ENCODE measurements around the gene AKAP13.
A peak's percentile ranks its signal among the peaks of the same experiment; 100 is the strongest.

Gene AKAP13

GRCh38 chr15:85496551-85497171 lies 116.3 kb downstream of the AKAP13 start:
- no peak for DNase-seq (ENCODE audit: low read depth in 2 of 2)

GRCh38 chr15:85497172-85497569 lies 116.8 kb downstream of the AKAP13 start:
- no peak for DNase-seq (ENCODE audit: low read depth in 2 of 2)

GRCh38 chr15:85498471-85498870 lies 118.1 kb downstream of the AKAP13 start:
- DNase-seq (ENCODE audit: low read depth in 2 of 2), result no peak

GRCh38 chr15:85499371-85499887 lies 119.0 kb downstream of the AKAP13 start:
- DNase-seq (ENCODE audit: low read depth in 2 of 2), result no peak

- no peak for DNase-seq (ENCODE audit: low read depth in 2 of 2)
These were observed 119.8 kb downstream of the AKAP13 start for GRCh38 chr15:85500060-85500708.

GRCh38 chr15:85500729-85501128 lies 120.3 kb downstream of the AKAP13 start:
- no peak for DNase-seq (ENCODE audit: low read depth in 2 of 2)

GRCh38 chr15:85501574-85501973 lies 121.2 kb downstream of the AKAP13 start:
- DNase-seq (ENCODE audit: low read depth in 2 of 2), result no peak

- no peak for DNase-seq (ENCODE audit: low read depth in 2 of 2)
These were observed 122.9 kb downstream of the AKAP13 start for GRCh38 chr15:85503151-85503799.

- peak in 1 of 2 donors; percentile 13 for DNase-seq (ENCODE audit: low read depth in 2 of 2)
These were observed 124.6 kb downstream of the AKAP13 start for GRCh38 chr15:85504749-85505676.

GRCh38 chr15:85507114-85507513 lies 126.7 kb downstream of the AKAP13 start:
- DNase-seq (ENCODE audit: low read depth in 2 of 2), result no peak

GRCh38 chr15:85509973-85510372 lies 129.6 kb downstream of the AKAP13 start:
- no peak for DNase-seq (ENCODE audit: low read depth in 2 of 2)

GRCh38 chr15:85514413-85514812 lies 134.0 kb downstream of the AKAP13 start:
- DNase-seq (ENCODE audit: low read depth in 2 of 2), result no peak

- no peak for DNase-seq (ENCODE audit: low read depth in 2 of 2)
These were observed 134.8 kb downstream of the AKAP13 start for GRCh38 chr15:85515212-85515611.

GRCh38 chr15:85517086-85517485 lies 136.7 kb downstream of the AKAP13 start:
- no peak for DNase-seq (ENCODE audit: low read depth in 2 of 2)

- DNase-seq (ENCODE audit: low read depth in 2 of 2), result no peak
These were observed 138.8 kb downstream of the AKAP13 start for GRCh38 chr15:85518979-85519761.

GRCh38 chr15:85520650-85521049 lies 140.2 kb downstream of the AKAP13 start:
- no peak for DNase-seq (ENCODE audit: low read depth in 2 of 2)

GRCh38 chr15:85523530-85523929 lies 143.1 kb downstream of the AKAP13 start:
- DNase-seq (ENCODE audit: low read depth in 2 of 2), result no peak

- no peak for DNase-seq (ENCODE audit: low read depth in 2 of 2)
These were observed 145.4 kb downstream of the AKAP13 start for GRCh38 chr15:85525755-85526154.

- no peak for DNase-seq (ENCODE audit: low read depth in 2 of 2)
These were observed 147.5 kb downstream of the AKAP13 start for GRCh38 chr15:85527895-85528294.

- no peak for DNase-seq (ENCODE audit: low read depth in 2 of 2)
These were observed 149.7 kb downstream of the AKAP13 start for GRCh38 chr15:85530079-85530478.

GRCh38 chr15:85531083-85531482 lies 150.7 kb downstream of the AKAP13 start:
- DNase-seq (ENCODE audit: low read depth in 2 of 2), result no peak

All from activated CD8-positive, alpha-beta memory T cell treated with anti-CD3 and anti-CD28 coated beads for 4 hours (primary cell).